Activated T-cell treated with anti-CD3 and anti-CD28 coated beads, Interleukin-2, amount 50 U/mL, for 72 hours (primary cell): ENCODE results near the gene GRAMD2A. TPM values are rescaled to one million over a fixed set of nuclear protein-coding genes. Genes with fewer than 3 reads are reported as not detected.
A peak's percentile ranks its signal among the peaks of the same experiment; 100 is the strongest.

Experiments
- ATAC-seq, 2 donors: fragments of 150-1000 bp; cut with Tn5 transposase; replicated peaks in 1 of 2; 2 replicates each; pipeline ENCODE4 v1.10.0; 2021; ENCODE audit warnings: moderate library complexity in 2 of 2, mild to moderate bottlenecking in 1 of 2
- DNase-seq, 2 donors: peaks; one replicate each; pipeline ENCODE4 v3.0.0; 2021 to 2022; ENCODE audit warnings: mixed read lengths in 1 of 2
- H3K27ac Mint-ChIP-seq: one replicate; pipeline ENCODE4 v1.8.0; 2022; ENCODE audit warnings: mild to moderate bottlenecking, moderate library complexity, mixed read lengths
- H3K27me3 Mint-ChIP-seq: one replicate; pipeline ENCODE4 v1.8.0; 2022; ENCODE audit warnings: low read depth, mixed read lengths
- H3K36me3 Mint-ChIP-seq, 2 donors: one replicate each; pipeline ENCODE4 v1.8.0; 2022; ENCODE audit warnings: mixed read lengths in 2 of 2, mild to moderate bottlenecking in 1 of 2; ENCODE audit not compliant: insufficient read depth in 2 of 2
- H3K4me1 Mint-ChIP-seq: one replicate; pipeline ENCODE4 v1.8.0; 2022; ENCODE audit warnings: low read depth, mixed read lengths
- H3K4me3 Mint-ChIP-seq, 2 donors: one replicate each; pipeline ENCODE4 v1.8.0; 2022; ENCODE audit warnings: mild to moderate bottlenecking in 2 of 2, mixed read lengths in 2 of 2, moderate library complexity in 2 of 2
- H3K9me3 Mint-ChIP-seq, 2 donors: one replicate each; pipeline ENCODE4 v1.8.0; 2022; ENCODE audit warnings: mixed read lengths in 2 of 2
- total RNA-seq, 2 donors: library from RNA; stranded (reverse); gene quantifications; one replicate each; pipeline ENCODE4 v1.2.3, GENCODE V29; 2022

The GRAMD2A gene
- total RNA-seq = under 1 TPM in 1 of 2 donors, not detected in 1; 0.07 TPM

GRCh38 chr15:72197460-72198355 is at the start of gene GRAMD2A:
TSS of gene GRAMD2A (minus strand) at chr15:72197787.
- DNase-seq (peak; percentile 19 to 30), ATAC-seq (peak; percentile 50 to 54)
- H3K9me3 Mint-ChIP-seq = no peaks in the 10 kb centered on the region
- peak within 1 kb of the TSS; percentile 63 for H3K27ac Mint-ChIP-seq
- peak within 1 kb of the TSS; percentile 79 to 84 for H3K4me3 Mint-ChIP-seq
- peaks cover 5 to 16% of the 10 kb centered on the region in 2 donors for H3K36me3 Mint-ChIP-seq
- H3K27me3 Mint-ChIP-seq = peaks cover 5% of the 10 kb centered on the region
- peaks cover 25% of the 10 kb centered on the region for H3K4me1 Mint-ChIP-seq

GRCh38 chr15:72242775-72243370 is 45.3 kb upstream of the GRAMD2A start:
- Mint-ChIP-seq H3K4me1 (peaks cover 23% of the 10 kb centered on the region), H3K4me3 (no peak overlapping the region), H3K9me3 (no peaks in the 10 kb centered on the region), H3K36me3 (peaks cover 0 to 10% of the 10 kb centered on the region in 2 donors), H3K27ac (peak overlapping the region; percentile 21), H3K27me3 (no peaks in the 10 kb centered on the region)
- ATAC-seq = no peak
- no peak for DNase-seq

- no peaks in the 10 kb centered on the region for H3K9me3 Mint-ChIP-seq
- ATAC-seq = no peak
These were observed 42.1 kb upstream of the GRAMD2A start for GRCh38 chr15:72239652-72240051.

DNA sequence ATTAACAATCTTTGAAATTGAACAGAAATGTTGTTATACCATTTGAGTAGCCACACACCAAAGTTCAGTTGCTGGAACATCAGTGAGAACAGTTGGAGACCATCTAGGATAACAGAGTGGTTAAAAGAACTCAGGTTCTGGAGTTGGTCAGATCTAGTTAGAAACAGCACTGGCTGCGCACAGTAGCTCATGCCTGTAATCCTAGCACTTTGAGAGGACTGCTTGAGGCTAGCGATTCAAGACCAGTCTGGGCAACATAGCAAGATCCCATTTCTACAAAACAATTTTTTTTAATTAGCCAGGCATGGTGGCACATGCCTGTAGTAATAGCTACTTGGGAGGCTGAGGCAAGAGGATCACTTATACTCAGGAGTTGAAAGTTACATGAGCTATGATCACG is 41.0 kb upstream of the GRAMD2A start:
- H3K27me3 Mint-ChIP-seq = no peaks in the 10 kb centered on the region
- ATAC-seq (no peak), DNase-seq (no peak)
- H3K36me3 Mint-ChIP-seq = peaks cover 2 to 3% of the 10 kb centered on the region in 2 donors
- peak overlapping the region; percentile 90 for H3K27ac Mint-ChIP-seq
- H3K4me3 Mint-ChIP-seq = no peak overlapping the region
- no peaks in the 10 kb centered on the region for H3K9me3 Mint-ChIP-seq
- peaks cover 52% of the 10 kb centered on the region for H3K4me1 Mint-ChIP-seq

More at GRCh38 chr15:72239652-72240051, 42.1 kb upstream of the GRAMD2A start:
- no peak overlapping the region for H3K4me3 Mint-ChIP-seq
- H3K36me3 Mint-ChIP-seq = peaks cover 2 to 4% of the 10 kb centered on the region in 2 donors
- H3K27ac Mint-ChIP-seq = no peak overlapping the region
- H3K27me3 Mint-ChIP-seq = no peaks in the 10 kb centered on the region
- DNase-seq = no peak
- peaks cover 45% of the 10 kb centered on the region for H3K4me1 Mint-ChIP-seq

DNA sequence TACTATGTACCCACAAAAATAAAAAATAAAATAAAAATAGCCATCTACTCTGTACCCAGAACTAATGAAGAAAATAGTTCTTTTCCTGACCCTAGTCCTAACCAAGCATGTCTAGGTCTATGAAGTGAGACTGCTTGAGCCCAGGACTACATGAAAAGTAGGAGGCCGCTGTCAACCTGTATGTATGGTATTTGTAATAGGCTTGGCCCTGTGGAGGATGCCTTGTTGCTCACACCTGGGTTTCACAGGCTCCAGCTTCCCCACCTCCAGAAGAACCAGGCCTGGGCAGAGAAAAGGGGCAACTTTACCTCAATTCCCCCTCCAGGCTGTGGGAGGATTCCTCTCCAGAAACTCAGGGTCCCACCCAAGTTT is 40.3 kb upstream of the GRAMD2A start:
- ATAC-seq (peak; percentile 19 to 37), DNase-seq (no peak)
- peaks cover 56% of the 10 kb centered on the region for H3K4me1 Mint-ChIP-seq
- peaks cover 2 to 3% of the 10 kb centered on the region in 2 donors for H3K36me3 Mint-ChIP-seq
- peak overlapping the region; percentile 90 for H3K27ac Mint-ChIP-seq
- H3K4me3 Mint-ChIP-seq = peak overlapping the region; percentile 70 to 85
- H3K9me3 Mint-ChIP-seq = no peaks in the 10 kb centered on the region
- no peaks in the 10 kb centered on the region for H3K27me3 Mint-ChIP-seq

DNA sequence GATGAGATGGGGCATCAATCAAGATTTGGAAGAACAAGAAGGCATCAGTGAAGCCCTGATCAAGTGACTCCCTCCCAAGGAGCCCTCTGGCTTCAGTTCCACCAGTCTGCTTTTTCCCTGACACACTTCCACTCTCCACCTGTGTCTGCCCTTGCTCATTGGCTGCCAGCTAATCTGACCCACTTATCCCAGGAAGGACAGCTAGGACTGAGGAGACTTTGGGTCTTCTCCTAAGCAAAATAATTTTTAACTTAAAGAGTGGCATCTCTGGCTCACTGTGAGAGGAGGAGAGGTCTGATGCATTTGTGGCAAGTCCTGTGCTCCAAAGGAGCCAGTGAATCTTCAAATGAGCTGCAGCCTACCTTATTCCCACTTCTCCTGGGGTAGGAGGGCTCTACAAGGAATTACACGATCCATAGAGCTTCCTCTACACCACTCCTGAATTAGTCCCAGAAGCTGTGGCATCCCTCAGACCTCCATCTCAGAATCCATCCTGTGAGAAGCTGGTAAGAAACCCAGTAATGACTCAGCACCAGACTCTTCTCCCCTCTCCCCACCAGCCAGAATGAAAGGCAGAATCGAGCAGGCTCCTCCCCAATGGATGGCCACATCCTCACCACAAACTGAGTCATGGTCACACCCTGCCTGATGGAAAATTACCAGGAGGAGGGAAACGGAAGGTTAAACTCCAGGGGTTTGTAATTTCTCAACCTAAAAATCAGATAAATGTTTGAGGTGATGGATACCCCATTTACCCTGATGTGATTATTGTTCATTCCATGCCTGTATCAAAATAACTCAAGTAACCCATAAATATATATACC is 39.7 kb upstream of the GRAMD2A start:
- peak overlapping the region; percentile 70 to 85 for H3K4me3 Mint-ChIP-seq
- DNase-seq (peak; percentile 76 to 85), ATAC-seq (peak; percentile 95 to 96)
- no peaks in the 10 kb centered on the region for H3K9me3 Mint-ChIP-seq
- peaks cover 62% of the 10 kb centered on the region for H3K4me1 Mint-ChIP-seq
- peak overlapping the region; percentile 90 for H3K27ac Mint-ChIP-seq
- no peaks in the 10 kb centered on the region for H3K27me3 Mint-ChIP-seq
- H3K36me3 Mint-ChIP-seq = peaks cover 2% of the 10 kb centered on the region in 2 donors

GRCh38 chr15:72236381-72237003 is 38.9 kb upstream of the GRAMD2A start:
- no peaks in the 10 kb centered on the region for H3K9me3 Mint-ChIP-seq
- H3K36me3 Mint-ChIP-seq = peaks cover 2% of the 10 kb centered on the region in 2 donors
- no peak for DNase-seq
- peak overlapping the region; percentile 70 to 85 for H3K4me3 Mint-ChIP-seq
- H3K27ac Mint-ChIP-seq = peak overlapping the region; percentile 90
- peaks cover 66% of the 10 kb centered on the region for H3K4me1 Mint-ChIP-seq
- no peak for ATAC-seq
- H3K27me3 Mint-ChIP-seq = no peaks in the 10 kb centered on the region

GRCh38 chr15:72235298-72235697 is 37.7 kb upstream of the GRAMD2A start:
- no peak for DNase-seq
- Mint-ChIP-seq H3K4me3 (no peak overlapping the region), H3K36me3 (peaks cover 5 to 6% of the 10 kb centered on the region in 2 donors), H3K27me3 (no peaks in the 10 kb centered on the region), H3K27ac (no peak overlapping the region), H3K4me1 (peaks cover 60% of the 10 kb centered on the region), H3K9me3 (no peaks in the 10 kb centered on the region)
- no peak for ATAC-seq

DNA sequence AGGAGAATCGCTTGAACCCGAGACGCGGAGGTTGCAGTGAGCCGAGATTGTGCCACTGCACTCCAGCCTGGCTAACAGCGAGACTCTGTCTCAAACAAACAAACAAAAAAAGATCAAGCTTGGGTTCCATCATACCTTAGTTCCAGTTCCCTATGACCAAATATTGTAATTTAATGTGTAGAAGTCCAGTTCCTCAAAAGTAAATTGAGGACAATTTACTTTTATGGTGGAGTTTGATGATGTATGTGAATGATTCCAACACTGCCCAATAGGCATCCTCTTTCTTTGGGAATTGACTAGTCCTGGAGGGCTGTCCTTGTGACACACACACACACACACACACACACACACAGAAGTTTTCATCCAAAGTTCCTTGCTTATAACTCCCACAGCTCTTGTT is 36.2 kb upstream of the GRAMD2A start:
- Mint-ChIP-seq H3K9me3 (no peaks in the 10 kb centered on the region), H3K27me3 (no peaks in the 10 kb centered on the region), H3K27ac (no peak overlapping the region), H3K4me1 (peaks cover 51% of the 10 kb centered on the region), H3K4me3 (no peak overlapping the region), H3K36me3 (peaks cover 12% of the 10 kb centered on the region in 2 donors)
- ATAC-seq (no peak), DNase-seq (no peak)

DNA sequence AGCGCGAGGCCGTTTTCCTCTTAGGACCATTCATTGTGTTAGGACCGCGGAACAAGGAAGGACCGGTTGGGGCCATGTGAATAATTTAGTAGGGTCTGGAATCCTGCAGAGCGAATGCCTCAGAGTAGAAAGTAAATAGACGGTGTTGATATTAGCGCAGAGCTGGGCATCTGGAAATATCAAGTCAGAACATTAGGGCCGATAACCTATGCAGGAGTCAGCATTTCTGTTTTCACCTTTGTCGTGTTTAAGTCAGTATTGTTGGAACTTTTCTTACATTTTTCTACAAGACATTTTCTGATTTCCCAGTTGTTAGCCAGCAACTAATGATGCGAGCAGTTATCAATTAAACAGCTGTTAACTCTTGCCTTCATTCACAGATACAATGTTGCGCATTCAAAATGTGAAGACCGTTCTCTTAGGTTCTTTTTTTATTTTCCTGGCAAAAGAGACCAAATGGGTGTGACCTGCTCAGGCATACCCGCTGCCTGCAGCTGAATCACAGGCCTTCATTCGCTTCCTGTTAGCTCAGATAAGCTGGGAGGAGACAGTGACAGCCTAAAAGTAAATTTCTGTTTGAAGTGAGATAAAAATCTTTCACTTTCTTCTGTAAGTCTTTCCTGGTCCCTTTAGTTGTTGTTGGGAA is 34.4 kb upstream of the GRAMD2A start:
- no peak for ATAC-seq
- DNase-seq = peak; percentile 43 to 45
- H3K4me1 Mint-ChIP-seq = peaks cover 53% of the 10 kb centered on the region
- H3K36me3 Mint-ChIP-seq = peaks cover 14 to 25% of the 10 kb centered on the region in 2 donors
- peak overlapping the region; percentile 97 to 99 for H3K4me3 Mint-ChIP-seq
- no peaks in the 10 kb centered on the region for H3K9me3 Mint-ChIP-seq
- H3K27me3 Mint-ChIP-seq = no peaks in the 10 kb centered on the region
- H3K27ac Mint-ChIP-seq = peak overlapping the region; percentile 97

DNA sequence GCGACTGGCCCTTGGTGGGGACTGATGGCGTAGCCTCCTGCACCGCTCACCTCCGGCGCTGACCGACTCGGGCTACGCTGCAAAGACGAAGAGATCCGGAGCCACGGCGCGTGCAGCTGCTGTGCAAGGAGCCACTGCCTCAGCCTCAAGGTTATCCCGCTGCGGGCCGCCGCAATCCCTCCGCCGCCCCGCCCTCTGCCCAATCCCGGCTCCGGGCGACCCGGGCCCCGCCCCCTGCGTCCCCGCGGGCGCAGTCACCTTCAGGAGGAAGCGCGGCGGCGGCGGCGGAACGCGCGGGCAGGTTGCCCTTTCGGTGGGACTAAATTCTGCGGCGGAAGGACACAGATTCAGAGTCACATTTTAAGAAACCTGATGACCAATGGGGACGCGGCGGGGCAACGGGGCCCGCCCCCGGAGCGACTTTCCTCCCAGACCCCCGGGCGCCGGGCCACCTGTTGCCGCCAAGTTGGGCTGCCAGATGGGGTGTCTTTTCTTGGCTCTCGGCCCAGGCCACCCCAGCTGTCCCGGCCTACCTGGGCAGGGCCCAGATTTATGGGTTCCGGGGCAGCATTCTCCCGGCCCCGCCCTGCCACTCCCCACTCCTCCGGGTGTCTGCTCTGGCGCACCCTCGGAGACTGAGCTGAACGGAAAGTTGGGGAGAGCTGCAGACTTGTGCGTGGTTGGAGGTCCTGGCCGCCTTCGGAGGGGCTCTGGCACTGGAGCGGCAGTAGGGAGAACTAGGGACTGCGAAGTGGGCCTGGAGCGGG is 33.7 kb upstream of the GRAMD2A start, which contains the start of gene PKM:
Gene PKM, minus strand, starts transcription at position 125 of the 767 bp plus-strand sequence. CDS start 12,093 bp downstream, outside the sequence.
- H3K4me3 Mint-ChIP-seq = peak within 1 kb of the TSS; percentile 97 to 99
- peaks cover 53% of the 10 kb centered on the region for H3K4me1 Mint-ChIP-seq
- no peaks in the 10 kb centered on the region for H3K27me3 Mint-ChIP-seq
- H3K27ac Mint-ChIP-seq = peak within 1 kb of the TSS; percentile 97
- DNase-seq = peak; percentile 98 to 99
- peak; percentile 49 to 53 for ATAC-seq
- H3K9me3 Mint-ChIP-seq = no peaks in the 10 kb centered on the region
- H3K36me3 Mint-ChIP-seq = peaks cover 14 to 26% of the 10 kb centered on the region in 2 donors
